GM20431 (cell line): ENCODE measurements around the gene PRDX5.

Experiments
- in situ Hi-C: fragments of 300-500 bp; cut with MseI, MboI; formaldehyde crosslinking; loops from one replicate; pipeline ENCODE4 v1.15.0; 2020; ENCODE audit warnings: low sequenced_read_pairs; ENCODE audit not compliant: unreplicated experiment

Gene PRDX5

DNA sequence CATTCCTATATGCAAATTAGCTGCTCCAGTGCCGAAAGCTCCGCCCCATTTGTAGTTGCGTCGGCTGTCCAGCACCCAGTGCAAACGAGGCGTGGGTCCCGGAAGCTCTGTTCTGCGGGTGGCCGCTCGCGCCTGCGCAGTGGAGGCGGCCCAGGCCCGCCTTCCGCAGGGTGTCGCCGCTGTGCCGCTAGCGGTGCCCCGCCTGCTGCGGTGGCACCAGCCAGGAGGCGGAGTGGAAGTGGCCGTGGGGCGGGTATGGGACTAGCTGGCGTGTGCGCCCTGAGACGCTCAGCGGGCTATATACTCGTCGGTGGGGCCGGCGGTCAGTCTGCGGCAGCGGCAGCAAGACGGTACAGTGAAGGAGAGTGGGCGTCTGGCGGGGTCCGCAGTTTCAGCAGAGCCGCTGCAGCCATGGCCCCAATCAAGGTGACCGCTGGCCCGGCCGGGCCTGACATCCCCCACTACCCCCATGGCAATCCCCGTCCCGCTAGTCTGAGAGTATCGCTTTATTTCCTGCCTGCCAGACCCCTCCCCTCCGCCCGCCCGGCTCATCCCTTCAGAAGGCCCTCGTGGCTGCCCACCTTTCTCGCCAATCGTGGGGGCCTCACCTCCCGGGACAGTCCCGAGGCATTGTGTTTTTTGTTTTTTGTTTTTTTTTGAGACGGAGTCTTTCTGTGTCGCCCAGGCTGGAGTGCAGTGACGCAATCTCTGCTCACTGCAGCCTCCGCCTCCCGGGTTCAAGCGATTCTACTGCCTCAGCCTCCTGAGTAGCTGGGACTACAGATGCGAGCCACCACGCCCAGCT is at the start of gene PRDX5:
TSS of gene PRDX5 (plus strand) at position 161 of the 805 bp plus-strand sequence. CDS start at position 256, 95 bp downstream.
- in situ Hi-C loops = no loop called here

- in situ Hi-C loops = no loop called here
These were observed 48.9 kb upstream of the PRDX5 start for GRCh38 chr11:64268893-64269539.

DNA sequence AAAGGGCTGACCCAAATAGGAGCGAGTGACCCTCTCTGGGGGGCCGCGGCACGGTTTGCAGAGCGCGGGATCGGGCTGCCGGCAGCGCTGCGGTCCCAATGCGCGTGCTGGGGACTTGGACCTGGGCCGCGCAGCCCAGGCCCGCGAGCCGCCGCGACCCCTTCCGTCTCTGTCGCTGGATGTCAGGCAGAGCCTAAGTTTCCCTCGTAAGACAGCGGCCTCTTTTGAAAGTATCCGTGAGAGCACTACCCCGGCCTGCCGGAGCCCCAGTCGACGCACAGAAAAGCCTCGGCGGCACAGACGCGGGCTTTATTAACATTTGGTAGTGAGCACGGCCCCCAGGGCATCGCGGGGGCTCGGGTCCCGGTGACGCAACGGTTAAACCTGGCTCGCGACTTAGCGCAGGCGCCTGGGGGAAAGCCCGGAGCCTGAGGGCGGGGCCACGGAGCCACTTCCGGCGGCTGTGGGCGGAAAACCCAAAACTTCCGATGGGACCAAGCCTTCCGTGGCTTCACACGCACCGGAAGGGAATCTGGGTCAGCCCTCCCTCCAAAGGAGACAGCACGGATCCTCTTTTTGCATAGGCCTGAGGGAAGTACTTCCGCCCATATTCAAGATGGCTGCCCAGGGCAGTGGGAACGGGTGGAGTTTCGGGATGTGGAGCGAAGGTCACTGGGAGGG is 48.2 kb upstream of the PRDX5 start:
- in situ Hi-C loops = no loop called here

DNA sequence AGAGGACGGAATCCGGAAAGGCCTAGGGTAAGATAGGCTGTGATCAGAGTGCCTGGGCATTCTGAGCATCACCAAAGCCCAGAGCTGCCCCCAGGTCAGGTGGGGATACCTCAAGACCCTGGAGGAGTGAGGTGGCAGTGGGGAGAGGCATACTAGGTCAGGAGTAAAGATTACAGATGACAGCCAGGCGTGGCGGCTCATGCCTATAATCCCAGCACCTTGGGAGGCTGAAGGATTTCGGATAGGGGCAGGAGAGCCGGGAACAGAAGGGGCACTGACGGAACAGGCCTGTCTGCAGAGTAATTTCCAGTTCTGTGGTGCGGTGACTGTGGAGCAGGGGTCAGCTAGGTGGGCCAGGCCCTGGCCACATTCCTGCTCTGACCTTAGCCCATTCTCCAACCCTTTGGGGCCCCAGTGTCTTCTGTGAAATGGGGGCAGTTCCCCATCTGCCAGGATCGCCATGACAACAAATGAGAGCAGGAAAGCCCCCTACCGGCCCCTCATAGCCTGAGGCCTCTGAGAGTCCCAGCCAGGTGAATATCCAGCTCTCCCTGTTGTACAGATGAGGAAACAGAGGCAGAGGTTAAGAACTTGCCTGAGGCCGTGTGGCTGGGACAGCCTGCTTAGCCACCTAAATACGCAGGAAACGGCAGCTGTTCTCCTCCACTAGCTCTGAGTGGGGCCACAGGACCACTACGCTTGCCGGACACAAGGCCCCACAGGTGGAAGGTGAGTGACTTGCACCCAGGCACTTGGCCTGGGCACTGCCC is 42.7 kb upstream of the PRDX5 start:
- in situ Hi-C loops = no loop called here

DNA sequence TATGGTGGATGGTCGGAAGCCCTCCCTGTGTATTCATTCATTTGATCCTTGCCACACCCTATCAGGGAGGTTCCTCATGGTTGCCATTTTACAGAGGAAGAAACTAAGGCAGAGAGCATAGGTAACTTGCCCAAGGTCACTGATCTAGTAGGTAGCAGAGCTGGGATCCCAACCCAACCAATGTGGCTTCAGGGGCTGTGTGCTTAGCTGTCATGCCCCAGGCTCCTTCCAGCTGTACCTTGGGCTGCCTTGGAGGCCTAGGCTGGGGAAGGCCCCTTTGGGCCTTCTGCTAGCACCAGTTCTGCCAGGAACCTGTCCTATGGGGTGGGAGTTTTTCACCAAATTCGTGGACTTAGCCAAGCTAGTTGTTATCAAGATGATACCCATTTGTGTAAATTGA is 42.1 kb upstream of the PRDX5 start:
- in situ Hi-C loops = no loop called here

- in situ Hi-C loops = no loop called here
These were observed 41.1 kb upstream of the PRDX5 start for GRCh38 chr11:64276653-64277431.

- in situ Hi-C loops = no loop called here
These were observed 39.2 kb upstream of the PRDX5 start for GRCh38 chr11:64278576-64279190.

DNA sequence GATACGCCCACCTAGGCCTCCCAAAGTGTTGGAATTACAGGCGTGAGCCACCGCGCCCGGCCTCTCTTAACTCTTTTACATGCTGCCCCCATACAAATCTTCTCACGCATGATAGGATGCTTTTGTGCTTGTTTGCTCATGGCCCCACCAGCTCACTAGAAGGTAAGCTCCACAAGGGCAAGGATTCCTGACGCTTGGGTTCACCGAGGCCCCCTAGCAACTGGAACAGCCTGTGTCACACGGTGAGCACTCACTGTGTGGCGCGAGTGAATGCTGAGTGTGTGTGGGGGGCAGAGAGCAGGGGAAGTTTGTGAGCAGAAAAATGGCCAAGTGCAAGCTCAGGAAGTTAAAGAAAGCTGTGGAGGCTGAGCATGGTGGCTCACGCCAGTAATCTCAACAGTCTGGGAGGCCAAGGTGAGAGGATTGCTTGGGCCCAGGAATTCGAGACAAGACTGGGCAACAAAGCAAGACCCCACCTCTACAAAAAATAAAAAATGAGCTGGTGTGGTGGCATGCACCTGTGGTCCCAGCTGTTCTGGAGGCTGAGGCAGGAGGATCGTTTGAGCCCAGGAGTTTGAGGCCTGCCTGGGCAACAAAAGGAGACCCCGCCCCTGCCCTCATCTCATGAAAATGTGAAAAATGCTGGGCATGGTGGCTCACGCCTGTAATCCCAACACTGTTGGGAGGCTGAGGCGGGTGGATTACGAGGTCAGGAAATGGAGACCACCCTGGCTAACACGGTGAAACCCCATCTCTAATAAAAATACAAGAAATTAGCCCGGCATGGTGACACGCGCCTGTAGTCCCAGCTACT is 35.8 kb upstream of the PRDX5 start:
- in situ Hi-C loops = no loop called here

DNA sequence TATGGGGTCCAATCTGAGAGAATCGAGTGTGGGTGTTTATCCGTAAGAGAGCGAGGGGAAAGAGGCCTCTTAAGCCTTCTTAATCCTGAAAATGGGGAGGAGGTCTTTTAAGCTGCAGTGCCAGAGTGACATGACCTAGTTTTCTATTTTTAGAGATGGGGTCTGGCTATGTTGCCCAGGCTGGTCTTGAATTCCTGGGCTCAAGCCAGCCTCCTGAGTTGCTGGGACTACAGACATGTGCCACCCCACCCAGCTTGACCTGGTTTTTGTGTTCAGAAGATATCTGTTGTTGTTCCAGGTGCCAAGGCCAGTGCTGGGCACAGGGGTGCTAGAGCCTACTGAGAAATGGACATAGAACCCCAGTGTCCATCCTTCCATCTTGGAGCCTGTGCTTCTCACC is 34.8 kb upstream of the PRDX5 start:
- in situ Hi-C loops = no loop called here

DNA sequence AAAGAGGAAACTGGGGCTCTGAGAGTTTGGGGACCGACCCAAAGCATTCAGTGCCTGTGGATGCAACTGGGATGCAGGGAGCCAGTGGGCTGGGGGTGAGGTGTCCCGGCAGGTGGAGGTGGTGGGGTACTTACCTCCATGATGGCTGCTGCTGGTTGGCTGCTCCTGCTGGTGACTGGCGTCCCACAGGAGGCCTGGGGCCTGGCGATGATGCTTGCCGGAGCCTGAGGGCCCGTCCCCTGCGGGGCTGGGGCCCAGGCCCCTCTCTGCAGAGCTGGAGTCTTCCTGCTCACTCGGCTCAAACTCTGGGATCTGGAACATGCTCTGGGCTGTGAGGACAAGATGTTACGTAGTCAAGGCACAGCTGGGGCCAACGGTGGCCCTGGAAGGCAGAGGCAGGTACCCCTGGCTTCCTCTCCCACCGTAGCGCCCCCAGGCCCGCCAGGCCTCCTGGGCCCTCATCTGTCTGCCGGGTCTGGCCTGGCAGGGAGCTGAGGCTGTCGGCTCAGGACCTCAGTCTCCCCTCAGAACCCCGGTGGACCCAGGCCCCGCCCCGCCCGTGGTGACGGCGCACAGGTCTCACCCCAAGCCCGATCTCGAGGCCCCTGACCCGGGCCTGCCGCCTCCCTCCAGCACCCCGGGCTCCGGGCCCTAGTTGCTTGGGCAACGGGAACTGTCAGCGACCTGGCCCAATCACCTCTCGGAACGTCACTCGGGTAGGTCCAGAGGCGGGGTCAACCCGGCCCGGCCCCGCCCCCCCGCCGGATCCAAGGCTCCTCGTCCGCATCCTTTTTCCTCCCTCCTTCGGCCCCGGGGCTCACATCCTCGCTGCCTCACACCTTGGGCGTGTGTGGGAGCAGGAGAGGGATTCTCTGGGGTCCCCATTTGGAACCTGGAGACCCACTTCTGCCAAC is 33.6 kb upstream of the PRDX5 start, which contains the start of gene BAD:
TSS of gene BAD (minus strand) at position 618 of the 914 bp plus-strand sequence. CDS start at position 321, 297 bp downstream.
- in situ Hi-C loops = no loop called here

DNA sequence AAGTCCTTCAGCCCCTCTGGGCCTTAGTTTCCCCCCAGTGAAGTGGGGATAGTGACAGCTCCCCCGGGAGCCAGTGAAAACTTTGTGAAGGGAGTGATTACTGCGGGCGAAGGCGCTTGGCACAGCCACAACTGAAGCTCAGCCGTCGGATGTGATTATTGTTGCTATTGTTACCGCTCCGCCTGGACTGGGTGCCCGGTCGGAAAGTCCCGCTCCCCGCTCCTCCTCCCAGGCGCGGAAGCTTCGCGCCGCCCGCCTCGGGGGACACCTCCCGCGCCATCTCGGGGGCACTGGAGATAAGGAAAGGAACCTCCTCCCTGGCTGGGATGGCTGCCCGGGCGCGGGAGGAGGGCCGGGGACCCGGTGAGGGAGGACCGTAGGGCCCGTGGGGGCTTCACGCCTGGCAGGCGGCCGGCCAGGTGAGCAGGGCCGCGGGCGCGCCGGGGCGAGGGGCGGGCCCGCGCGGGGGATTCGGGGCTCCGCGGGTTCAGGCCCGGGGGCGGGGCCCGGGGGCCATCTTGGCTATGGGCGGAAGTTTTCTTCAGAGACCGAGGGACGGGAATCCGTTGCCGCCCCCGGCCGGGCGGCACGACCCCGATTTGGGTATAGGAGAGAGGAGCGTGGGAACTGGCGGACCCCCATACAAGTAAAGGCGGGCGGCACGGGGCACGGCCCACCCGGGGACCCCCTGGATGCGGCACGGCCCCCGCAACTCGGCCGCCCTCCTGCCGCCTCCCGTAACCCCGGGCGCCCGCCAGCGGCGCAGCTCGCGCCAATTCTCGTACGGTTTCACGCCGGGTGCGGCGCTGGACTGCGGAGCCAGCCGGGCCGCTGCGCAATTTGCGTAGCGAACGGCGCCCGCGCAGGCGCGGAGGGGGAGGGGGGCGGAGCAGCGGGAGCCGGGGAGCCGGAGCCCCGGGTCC is 32.7 kb upstream of the PRDX5 start, which contains the start of gene GPR137:
TSS of gene GPR137 (plus strand) at position 887 of the 923 bp plus-strand sequence. CDS start 677 bp downstream, outside the sequence.
- in situ Hi-C loops = no loop called here

DNA sequence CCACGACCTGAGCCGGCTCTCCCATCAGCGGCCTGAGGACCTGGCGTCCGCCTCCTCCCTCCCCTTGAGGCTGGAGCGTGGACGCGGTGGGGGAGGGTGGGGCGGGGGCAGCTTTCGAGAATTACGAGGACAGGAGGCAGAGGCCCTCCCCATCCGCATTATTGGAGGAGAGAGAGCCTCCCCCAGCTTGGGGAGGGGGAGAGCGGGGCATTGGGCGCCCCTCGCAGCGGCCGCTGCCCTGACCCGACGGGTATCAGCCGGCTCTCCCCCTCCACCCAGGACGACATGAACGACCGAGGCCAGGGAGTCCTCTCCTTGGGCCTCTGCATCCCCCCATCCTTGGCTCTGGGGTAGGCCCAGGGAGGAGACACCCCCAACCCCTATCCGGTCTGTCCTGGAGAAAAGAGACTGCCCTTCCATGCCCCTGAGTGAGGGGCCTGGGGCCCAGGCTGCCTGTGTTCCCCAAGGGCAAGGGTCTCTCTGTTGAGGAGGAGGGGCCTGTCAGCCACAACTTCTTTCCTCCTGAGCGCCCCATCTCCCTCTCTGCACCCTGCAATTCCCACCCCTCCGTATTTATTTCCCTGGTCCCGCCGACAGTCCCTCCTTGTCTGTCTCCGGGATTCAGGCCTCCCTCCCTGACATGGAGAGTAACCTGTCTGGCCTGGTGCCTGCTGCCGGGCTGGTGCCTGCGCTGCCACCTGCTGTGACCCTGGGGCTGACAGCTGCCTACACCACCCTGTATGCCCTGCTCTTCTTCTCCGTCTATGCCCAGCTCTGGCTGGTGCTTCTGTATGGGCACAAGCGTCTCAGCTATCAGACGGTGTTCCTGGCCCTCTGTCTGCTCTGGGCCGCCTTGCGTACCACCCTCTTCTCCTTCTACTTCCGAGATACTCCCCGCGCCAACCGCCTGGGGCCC is 31.8 kb upstream of the PRDX5 start:
- in situ Hi-C loops = no loop called here

DNA sequence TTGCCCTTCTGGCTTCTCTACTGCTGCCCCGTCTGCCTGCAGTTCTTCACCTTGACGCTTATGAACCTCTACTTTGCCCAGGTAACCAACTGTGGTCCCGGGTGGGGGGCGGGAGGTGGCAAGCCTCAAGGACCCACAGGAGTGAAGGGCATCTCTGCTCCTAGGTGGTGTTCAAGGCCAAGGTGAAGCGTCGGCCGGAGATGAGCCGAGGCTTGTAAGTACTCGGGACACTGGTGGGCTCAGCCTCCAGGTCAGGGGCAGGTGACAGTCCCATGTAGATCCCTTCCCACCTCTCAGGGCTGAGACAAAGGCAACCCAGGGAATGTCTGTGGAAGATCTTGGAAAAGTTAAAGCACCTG is 31.1 kb upstream of the PRDX5 start:
- in situ Hi-C loops = no loop called here

GRCh38 chr11:64287676-64288352 is 30.1 kb upstream of the PRDX5 start:
- in situ Hi-C loops = no loop called here

DNA sequence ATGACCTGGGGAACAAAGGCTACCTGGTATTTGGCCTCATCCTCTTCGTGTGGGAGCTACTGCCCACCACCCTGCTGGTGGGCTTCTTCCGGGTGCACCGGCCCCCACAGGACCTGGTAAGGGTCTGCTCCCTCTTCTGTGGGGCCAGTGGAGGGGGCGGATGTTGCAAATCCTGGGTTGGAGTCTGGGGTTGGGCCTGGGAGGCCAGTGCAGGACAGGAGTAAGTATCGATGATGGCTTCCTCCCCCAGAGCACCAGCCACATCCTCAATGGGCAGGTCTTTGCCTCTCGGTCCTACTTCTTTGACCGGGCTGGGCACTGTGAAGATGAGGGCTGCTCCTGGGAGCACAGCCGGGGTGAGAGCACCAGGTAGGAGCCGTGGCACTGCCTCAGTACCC is 29.6 kb upstream of the PRDX5 start:
- in situ Hi-C loops = no loop called here
